IPS DF 19.7 (cell line): ENCODE data around the gene CALN1.
A peak's percentile ranks its signal among the peaks of the same experiment; 100 is the strongest.

Experiments
- DNase-seq: peaks from one replicate; pipeline ENCODE4 v3.0.0-alpha.2; 2013; ENCODE audit warnings: low read depth, low spot score

CALN1 gene

DNA sequence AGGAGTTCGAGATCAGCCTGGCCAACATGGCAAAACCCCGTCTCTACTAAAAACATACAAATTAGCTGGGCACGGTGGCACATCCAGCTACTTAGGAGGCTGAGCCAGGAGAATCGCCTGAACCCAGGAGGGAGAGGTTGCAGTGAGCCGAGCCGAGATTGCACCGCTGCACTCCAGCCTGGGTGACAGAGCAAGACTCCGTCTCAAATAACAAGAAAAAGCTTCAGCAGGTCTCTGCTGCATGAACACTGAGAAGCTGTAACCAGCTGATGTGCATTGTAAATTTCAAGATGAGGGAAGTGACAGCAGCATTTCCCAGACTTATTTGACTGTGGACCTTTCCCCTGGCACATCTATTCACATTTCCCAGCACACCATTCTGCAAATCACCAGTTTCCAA lies 222.0 kb downstream of the CALN1 start:
- no peak for DNase-seq

DNA sequence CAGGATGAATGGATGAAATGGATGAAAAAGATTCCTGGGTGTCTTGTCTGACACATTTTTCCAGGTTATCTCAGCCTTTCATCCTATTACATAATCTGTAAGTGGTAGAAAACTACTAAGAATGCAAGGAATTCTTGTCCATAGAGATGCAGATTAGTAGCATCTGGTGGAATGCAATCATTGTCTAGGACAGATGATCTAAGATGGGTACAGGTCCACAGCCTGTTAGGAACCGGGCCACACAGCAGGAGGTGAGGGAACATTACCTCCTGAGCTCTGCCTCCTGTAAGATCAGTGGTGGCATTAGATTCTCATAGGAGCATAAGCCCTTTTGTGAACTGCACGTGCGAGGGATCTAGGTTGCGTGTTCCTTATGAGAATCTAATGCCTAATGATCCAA lies 225.0 kb downstream of the CALN1 start:
- DNase-seq = peak; percentile 75

DNA sequence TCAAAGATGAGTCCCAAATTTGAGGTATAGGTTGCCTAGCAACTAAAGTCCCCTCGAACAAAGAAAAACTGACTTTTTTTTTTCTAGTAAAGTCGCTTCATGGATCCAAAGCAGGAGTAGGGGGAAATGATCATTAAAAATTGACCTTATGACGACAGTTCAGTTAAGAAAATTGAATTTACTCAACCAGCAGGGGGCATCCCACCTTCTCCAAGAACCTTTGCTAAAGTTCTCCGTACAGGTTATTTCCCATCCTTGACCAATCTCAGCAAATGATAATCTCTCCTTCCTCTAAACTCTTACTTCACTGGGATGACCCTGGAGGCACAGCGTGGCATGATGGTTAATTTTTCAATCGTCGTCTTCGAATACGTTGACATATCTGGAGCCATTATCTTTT lies 228.3 kb downstream of the CALN1 start:
- peak; percentile 9 for DNase-seq

DNA sequence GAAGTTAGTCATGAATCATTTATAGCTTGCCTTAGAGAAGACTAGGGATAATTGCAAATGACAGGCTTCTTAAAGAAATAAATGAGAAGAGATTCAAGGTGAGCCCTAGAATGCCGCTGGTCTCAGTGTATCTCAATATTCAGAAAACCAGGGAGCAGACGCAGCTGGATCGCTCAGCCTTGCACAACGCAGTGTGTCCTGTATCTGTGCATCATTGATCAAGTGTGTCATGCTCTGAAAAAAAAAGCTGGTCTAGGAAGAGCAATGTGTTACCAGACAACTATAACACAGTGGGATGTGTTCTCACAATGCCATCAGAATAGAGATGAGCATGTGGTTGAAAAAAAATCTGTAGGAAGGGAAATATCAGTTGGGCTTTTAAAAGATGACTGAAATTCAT lies 230.1 kb downstream of the CALN1 start:
- no peak for DNase-seq

DNA sequence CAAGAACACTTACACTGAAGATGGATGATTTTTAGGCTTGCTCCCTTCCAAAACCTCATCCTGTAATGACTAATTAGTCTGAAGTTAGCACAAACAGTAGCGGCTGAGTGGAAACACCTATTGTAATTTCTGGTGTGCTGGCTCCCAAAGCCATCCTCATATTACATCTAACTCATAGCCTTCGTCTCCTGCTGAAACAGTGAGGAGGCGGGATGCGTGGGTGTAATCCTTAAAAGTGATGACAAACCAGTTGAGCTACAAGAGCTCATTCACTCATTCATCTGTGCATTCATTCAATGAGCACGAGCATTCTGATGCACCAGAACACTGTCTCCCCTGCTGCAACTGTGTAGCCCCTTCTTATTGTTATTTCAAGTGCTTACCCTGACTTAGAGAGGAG lies 235.3 kb downstream of the CALN1 start:
- DNase-seq = no peak

DNA sequence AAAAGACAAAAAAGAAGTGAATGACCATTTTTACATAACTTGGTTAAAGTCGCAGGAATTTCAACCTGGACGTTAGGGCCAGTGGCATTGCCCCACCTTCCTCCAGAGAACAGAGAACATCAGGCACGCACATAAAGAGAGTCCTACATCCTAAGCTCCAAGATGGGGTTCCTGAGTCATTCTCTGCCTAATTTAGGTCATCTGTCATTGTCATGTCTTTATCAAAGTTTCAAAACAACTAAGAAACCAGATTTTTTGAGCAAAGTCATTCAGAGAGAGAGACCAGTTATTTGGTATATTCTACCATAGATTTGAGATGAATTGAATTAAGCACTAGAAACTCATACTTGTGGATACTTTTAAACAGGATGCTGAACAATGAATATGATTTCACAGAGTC lies 241.7 kb downstream of the CALN1 start:
- no peak for DNase-seq

DNA sequence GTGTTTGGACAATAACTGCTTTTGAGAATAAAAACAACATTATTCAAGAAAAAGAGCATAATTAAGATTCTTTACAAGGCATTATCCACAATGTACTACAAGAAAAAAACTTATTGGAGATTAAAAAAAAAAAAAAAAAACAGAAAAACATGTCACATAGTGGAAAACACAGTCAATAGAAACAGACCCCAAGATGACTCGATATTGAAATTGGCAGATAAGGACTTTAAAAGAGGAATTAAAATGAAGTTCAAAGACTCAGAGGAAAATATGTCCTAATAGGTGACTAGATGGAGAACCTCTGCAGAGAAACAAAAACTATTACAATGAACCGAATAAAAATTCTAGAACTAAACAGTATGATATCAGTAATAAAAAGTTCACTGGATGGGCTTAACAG lies 248.9 kb downstream of the CALN1 start:
- no peak for DNase-seq

DNA sequence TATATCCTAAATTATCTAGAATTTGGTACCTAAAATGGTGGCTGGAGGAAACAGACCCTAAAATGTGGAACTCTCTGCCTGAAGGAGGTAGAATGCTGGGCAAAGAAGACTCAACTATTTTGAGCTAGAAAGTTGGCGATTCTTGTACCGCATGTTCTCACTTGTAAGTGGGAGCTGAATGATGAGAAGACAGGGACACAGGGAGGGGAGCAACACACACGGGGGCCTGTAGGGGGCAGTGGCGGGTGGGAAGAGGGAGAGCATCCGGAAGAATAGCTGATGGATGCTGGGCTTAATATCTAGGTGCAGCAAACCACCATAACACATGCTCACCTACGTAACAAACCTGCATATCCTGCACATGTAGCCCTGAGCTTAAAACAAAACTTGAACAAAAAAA lies 250.6 kb downstream of the CALN1 start:
- DNase-seq = no peak

DNA sequence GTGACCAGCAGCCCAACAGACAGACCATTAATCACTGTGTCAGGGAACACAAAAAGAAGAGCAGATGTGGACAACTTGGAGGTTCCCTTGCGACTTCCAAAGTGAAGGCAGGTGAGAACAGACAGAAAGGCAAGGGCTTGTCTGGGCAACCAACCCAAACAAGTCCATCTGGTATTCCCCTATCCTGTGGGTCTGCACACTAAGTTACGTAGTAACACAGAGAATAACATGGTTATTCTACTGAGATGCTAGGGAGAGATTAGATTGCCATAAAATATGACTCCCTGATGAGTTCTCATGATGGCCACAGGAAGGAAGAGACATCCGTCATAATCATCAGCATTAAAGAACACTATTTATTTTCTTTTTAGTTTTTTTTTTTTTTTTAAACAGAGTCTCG lies 252.2 kb downstream of the CALN1 start:
- no peak for DNase-seq

DNA sequence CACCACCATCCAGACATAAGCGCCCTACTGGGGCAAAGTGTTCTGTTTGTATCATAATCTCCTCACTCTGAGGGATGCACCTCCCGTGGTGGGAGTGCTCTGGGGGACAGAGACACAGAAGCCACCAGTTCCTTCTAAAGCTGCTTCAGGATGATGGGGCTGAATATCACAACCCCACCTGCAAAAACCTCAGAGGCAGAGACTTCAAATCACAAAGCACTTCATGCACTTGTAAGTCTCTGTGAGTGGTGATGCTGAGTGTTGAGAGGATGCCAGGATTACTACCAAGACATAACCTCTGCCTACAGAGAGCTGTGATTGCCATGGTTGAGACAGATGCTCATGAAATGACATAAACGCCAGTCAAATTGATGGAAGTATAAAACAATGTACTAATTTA lies 255.5 kb downstream of the CALN1 start:
- DNase-seq = no peak

DNA sequence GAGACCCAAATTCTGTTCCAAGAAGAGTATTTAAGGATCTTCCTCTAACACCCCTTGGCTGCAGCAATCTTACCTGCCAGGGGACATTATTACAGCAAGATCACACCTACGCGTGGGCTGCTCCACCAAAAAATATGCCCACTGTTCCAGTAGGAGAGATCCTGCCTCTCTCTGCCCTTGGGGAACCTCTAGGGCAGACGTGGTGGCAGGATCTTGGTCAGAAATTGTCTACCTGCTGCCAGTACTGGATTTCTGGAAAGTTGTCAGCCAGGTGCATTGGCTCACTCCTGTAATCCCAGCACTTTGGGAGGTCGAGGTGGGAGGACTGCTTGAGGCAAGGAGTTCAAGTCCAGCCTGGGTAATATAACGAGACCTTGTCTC lies 259.0 kb downstream of the CALN1 start:
- DNase-seq = no peak

DNA sequence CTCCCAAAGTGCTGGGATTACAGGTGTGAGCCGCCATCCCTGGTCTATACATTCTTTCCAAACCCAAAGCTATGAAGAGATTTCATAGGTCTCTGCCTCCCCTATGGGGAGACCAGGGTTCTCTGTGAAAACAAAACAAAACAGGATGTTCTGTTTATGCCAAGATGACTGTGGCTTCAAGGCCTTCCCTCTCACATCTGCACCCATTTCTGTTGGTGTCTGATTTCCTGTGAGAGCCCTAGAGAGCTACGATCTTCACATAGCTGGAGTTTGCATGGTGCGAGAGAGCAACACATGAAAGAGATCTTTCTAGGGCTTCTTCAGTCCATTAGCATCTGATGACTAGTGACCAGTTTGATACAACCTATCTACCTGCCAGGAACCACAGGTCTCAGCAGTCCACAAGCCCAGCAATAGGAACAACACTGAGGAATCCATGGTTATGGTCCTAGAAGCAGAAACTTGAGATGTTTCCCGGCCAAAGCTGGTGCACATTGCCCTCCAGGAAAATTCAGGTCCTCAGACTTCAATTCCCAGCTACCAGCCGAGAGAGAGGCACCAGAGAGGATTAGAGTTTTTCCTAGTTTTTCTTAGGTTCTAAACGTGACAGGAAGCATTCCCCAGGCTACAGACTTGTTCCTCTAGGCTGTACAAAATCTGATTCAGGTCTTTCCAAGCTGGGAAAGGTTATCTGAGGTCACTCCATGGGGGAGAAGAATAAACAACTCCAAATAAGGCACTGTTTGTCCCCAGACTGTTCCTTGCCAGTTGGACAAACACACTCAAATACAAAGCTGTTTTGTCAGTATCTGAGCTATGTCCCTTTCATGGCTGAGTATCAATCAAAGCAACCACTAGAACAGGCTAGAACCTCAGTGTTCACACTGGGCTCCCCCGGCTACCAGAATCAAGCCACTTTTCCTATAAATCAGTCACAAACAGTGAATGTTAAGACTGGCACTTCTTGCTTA lies 259.7 kb downstream of the CALN1 start:
- no peak for DNase-seq

DNA sequence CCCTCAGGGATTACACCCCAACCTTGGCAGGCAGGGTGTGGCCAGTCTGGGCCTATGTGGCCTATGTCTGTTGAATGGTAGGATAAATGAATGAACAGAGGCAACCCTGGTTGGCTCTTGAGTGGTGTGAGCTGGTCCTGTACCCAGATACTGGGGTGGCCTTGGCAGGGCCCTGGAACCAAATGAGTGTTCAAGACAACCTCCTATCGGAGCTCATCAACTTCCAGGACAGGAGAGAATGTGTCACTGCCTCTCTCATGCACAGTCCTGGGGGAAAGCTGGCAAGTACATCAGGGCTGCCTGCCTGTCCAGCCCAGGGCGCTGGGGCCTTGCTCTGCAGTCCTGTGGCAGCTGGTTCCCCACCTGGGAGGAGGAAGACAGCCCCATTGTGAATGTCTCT lies 271.6 kb downstream of the CALN1 start:
- no peak for DNase-seq

DNA sequence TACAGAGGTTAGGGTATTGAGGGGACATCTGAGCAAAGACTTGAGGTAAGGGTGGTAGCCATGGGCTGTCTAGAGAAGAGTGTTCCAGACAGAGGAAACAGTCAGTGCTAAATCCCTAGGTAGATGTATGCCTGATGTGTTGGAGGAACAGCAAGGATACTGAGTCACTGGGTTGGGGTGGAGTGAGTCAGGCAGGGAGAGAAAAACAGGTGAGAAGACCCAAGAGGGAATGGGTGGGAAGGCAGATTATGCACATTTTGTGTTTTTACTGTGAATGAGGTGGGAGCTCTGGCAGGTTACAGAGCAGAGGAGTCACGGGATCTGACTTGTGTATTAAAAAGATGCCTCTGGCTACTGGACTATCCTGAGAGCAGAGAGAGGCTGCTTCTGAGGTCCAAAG lies 285.0 kb downstream of the CALN1 start:
- DNase-seq = no peak

DNA sequence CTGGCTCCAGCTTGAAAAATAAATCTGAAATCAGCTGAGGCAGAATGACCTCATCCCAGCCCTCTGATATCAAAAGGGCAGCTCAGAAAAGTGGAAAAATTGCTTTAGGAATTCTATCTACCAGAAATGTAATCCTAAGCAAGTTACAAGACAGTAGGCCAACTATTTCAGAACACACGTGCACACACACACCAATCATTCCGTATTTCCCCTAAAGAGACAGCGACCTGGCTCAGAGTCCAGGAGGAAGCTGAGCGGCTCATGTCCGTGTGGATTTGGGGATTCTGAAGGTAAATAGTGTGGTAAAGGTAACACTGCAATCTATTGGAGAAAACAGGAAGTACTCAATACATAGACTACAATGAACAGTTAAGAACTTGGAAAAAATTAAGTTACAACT lies 288.2 kb downstream of the CALN1 start:
- DNase-seq = no peak

DNA sequence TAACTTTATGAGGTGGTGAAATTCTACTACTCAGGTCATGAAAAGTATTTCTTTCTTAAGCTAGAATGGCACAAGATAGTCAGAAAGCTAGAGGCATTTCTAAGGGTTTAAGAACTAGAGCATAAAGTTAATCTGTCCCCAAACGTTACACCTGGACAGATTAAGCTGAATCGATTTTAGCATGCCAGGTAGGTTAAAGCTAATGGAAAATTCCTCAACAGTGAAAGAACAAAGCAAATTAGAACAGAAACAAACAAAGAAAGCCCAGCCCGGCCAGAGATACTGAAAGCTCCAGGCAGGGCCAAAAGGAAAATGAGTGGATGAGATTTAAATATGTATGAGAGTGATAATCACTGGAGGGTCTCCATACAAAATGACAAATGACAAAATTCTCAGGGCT lies 293.8 kb downstream of the CALN1 start:
- DNase-seq = no peak

DNA sequence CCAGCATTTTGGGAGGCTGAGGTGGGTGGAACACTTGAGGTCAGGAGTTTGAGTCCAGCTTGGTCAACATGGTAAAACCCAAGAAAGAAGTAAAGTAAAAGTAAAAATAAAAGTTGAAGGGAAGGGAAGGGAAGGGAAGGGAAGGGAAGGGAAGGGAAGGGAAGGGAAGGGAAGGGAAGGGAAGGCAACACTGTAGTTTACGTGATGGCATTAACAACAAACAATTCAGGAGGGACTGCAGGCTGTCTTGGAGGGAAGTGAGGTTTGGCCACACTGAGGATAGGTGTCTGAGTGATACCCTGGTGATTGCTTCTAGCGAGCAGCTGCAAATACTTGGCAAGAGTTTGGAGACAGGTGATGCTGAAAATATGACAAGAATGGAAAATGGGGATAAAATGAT lies 298.0 kb downstream of the CALN1 start:
- no peak for DNase-seq

DNA sequence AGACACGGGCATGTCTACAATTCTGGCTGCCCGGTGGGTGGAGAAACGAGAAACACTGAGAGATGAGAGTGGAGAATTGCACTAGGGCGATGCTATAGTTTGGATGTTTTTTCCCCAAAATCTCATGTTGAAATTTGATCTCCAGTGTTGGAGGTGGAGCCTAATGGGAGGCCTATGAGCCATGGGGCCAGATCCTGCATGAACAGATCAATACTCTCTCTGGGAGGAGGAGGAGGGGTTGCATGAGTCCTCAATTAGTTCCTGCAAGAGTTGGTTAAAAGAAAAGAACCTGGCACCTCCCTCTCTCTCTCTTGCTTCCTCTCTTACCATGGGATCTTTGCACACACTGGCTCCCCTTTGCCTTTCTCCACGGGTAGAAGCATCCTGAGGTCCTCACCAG lies 299.1 kb downstream of the CALN1 start:
- DNase-seq = no peak

DNA sequence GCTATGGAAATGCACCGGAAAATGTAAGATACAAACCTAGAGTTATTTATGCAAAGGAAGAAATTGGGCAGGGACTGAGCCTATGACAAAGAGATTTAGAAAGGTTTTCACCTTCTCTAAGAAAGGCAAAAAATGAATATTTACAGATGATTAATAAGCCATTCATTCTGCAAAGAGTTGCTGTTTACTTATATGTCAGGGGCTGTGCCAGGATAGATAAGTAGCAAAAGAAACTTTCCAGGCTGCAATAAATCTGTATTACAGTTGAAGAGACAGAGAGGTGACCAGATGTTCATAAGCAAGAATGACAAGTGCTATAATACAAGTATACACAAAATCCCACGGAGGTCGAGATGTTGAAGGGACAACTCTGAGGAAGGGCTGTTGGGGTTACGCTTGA lies 299.6 kb downstream of the CALN1 start:
- DNase-seq = no peak

DNA sequence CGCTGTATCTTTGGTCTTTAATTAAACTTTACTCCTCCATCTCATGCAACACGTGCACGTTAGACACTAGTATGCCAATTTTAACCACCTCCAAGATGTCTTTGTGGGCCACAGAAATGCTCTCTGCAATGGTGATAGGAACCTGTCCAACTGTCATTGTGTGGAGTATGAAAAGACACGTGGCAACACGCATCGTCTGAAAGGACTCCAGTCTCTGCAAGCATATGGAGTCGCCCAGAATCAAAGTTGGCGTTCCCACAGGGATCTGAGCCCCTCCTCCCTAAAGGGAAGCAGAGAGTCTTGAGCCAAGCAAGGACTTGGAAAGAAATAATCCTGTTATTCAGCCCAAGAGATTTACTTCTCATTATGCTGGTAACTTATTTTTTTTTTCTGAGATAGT lies 301.1 kb downstream of the CALN1 start:
- DNase-seq = no peak

DNA sequence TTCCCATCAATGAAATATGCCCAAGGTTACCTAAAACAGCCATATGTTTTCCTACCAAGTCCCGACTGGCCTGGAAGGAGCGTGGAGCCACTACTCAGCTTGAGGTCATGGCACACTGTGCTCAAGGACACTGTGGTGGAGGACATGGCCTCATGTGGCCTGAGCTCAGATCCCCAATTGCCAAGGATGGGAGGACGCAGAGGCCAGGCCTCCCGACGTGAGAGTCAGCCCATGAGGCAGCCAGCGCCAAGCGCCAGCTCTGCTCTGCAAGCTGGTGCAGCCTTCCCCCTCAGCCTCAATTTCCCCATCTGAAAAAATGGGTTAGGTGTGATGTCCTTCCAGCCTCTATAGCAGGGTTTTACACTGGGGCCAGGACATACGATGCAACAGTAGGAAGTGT lies 302.6 kb downstream of the CALN1 start:
- DNase-seq = no peak

DNA sequence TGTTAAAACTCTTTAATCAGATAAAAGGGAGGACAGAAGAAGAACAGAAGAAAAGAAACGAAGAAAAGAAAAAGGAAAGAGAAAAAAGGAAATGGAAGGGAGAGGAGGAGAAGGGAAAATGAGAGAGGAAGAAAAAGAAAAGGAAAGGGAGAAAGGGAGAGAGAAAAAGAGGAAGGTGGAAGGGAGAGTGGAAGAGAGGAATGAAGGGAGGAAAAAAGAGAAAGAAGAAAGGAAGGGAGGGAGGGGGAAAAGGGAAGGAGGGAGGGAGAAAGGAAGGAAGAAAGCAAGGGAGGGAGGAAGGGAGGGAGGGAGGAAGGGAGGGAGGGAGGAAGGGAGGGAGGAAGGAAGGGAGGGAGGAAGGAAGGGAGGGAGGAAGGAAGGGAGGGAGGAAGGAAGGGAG lies 305.7 kb downstream of the CALN1 start:
- DNase-seq = no peak

DNA sequence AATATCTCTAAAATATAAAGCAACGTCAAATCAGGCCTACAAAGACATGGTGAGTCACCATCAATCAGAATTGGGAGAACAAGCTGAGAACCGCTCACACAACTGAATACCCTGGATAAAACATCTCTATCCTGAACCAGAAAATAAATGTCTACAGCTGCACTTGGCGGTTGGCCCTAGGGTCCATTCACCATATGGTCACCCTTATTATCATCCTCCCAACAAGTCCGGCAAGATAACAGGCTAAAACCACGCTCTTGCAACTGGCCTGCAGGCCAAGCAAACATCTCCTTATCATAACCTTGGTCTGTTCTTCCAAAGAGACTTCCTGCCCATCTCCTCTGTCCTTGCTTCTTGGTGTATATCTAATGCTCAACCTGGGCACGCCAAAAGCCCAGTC lies 310.7 kb downstream of the CALN1 start:
- no peak for DNase-seq

DNA sequence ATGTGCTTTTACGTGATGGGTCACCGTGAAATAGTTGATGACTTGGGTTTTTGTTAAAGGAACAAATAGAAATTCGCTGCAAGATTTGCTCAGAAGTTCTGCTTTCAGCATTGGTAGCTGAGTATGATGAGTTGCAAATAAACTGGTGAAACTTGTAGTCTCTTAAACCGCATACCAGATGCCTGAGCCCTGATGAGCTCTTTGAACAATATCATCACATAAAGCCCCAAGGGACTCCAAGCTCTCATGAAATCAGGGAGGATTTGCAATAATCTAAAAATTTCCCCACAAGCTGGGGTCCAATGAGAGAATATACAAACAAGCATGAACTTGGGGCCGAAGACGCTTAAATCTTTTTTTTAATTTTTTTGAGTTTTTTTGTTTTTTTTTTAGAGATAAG lies 312.4 kb downstream of the CALN1 start:
- DNase-seq = no peak
